Fibroblast of lung (primary cell): ENCODE measurements around the gene IL4I1.

ENCODE experiments used
- CTCF ChIP-seq, 2 donors: IDR thresholded peaks in 1 of 2; conservative IDR thresholded peaks in 1 of 2; 1 replicate in 1 of 2; 2 replicates in 1 of 2; pipeline ENCODE4 v1.5.1; 2011 to 2012; ENCODE audit warnings: low read length in 2 of 2, control low read depth in 1 of 2, inconsistent platforms in 1 of 2, low read depth in 1 of 2, mild to moderate bottlenecking in 1 of 2
- EZH2 ChIP-seq: IDR thresholded peaks from 2 replicates; pipeline ENCODE4 v1.5.1; 2012; ENCODE audit warnings: low read length, control low read depth, mild to moderate bottlenecking; ENCODE audit errors: missing control alignments

GRCh38 chr19:49877020-49877878, 19.4 kb downstream of the IL4I1 start, which contains the start of the genes AKT1S1 and TBC1D17:
- TF ChIP-seq EZH2 (no peak), CTCF (conservative IDR thresholded peaks at IDR 0.05 in 1 of 2, IDR thresholded peaks at IDR 0.05 in 1 of 2; ENCODE audit: low read depth in 1 of 2, low read length in 2 of 2) (no peak)
